ENCODE results near the gene WWTR1. TPM values are rescaled to one million over a fixed set of nuclear protein-coding genes. Genes with fewer than 3 reads are reported as not detected.

Gene WWTR1
- total RNA-seq, 1 experiment from 2014 or later, result 24.4 TPM

- no peak; the same call in 2 of the 3 replicates for TF ChIP-seq CTCF (conservative IDR thresholded peaks at IDR 0.05)
- H3K56ac ChIP-seq (ENCODE audit: insufficient read length, low read depth, low read length), result no peak overlapping the region
- no peak overlapping the region for H4K5ac ChIP-seq (ENCODE audit: insufficient read length, low read depth, low read length)
- H3K27me3 Mint-ChIP-seq (ENCODE audit: low read depth), result no peaks in the 10 kb centered on the region
- no peaks in the 10 kb centered on the region for H3K9me3 ChIP-seq (ENCODE audit: control insufficient read depth, low read depth, low read length)
- WGBS (ENCODE audit: extremely low coverage, insufficient read length, low lambda C conversion rate), result no CpG with 5 or more reads among the region's 3 CpGs
- H4K91ac ChIP-seq (ENCODE audit: insufficient read length, low read depth, low read length), result no peak overlapping the region
- no peak overlapping the region for H2BK12ac ChIP-seq (ENCODE audit: insufficient read length, low read depth, low read length)
- no peaks in the 10 kb centered on the region for H3K9me3 Mint-ChIP-seq
- H3K9ac ChIP-seq (ENCODE audit: extremely low read depth, insufficient read length, low read length), result no peak overlapping the region
- peaks cover 20 to 22% of the 10 kb centered on the region in 2 experiments for H3K4me1 Mint-ChIP-seq
- H3K27ac ChIP-seq (ENCODE audit: insufficient read length, low read depth, low read length), result no peak overlapping the region
- H3K23ac ChIP-seq (ENCODE audit: insufficient read length, low read depth, low read length), result no peak overlapping the region
- H2AK5ac ChIP-seq (ENCODE audit: insufficient read length, low read length), result no peak overlapping the region
- peaks cover 2% of the 10 kb centered on the region; the same call in 1 of the 2 replicates for H3K4me1 ChIP-seq (ENCODE audit: insufficient read depth, low read length)
- no peak overlapping the region for H3K4ac ChIP-seq (ENCODE audit: low read depth, low read length)
- no peak for DNase-seq
- H3K4me2 ChIP-seq (ENCODE audit: insufficient read depth, insufficient read length, low read length), result no peak overlapping the region
- no peaks in the 10 kb centered on the region for H3K23me2 ChIP-seq (ENCODE audit: insufficient read length, low read depth, low read length, poor library complexity, severe bottlenecking)
- no peaks in the 10 kb centered on the region for H3K27me3 ChIP-seq (ENCODE audit: insufficient read depth, low read length)
- H2BK120ac ChIP-seq (ENCODE audit: low read depth, low read length, poor library complexity, severe bottlenecking), result no peak overlapping the region
- H4K8ac ChIP-seq (replicated peaks; ENCODE audit: insufficient read length, low read depth, low read length), result no peak overlapping the region
- no peak overlapping the region for H2AFZ ChIP-seq (ENCODE audit: low read length)
- H4K20me1 ChIP-seq (ENCODE audit: control insufficient read depth, insufficient read depth, insufficient read length), result no peaks in the 10 kb centered on the region
- no peak overlapping the region for H3T11ph ChIP-seq (ENCODE audit: low read length)
- H3K4me3 Mint-ChIP-seq, result no peak overlapping the region
- H2BK15ac ChIP-seq (ENCODE audit: low read depth, low read length), result no peak overlapping the region
- peaks cover 5 to 15% (median 7%) of the 10 kb centered on the region in 3 experiments; a peak in 5 of 7 replicates for H3K36me3 Mint-ChIP-seq (ENCODE audit: insufficient read depth in 1 of 3, low read depth in 3 of 3)
- H3K27ac Mint-ChIP-seq, result no peak overlapping the region
- no peak overlapping the region for H2BK5ac ChIP-seq (ENCODE audit: insufficient read length, low read length)
- no peaks in the 10 kb centered on the region for H3K79me2 ChIP-seq (ENCODE audit: insufficient read depth, low read length)
- no peak overlapping the region for H3K14ac ChIP-seq (ENCODE audit: insufficient read depth, low read length)
- H3K18ac ChIP-seq (ENCODE audit: insufficient read length, low read depth, low read length), result no peak overlapping the region
- no peak overlapping the region for H2BK20ac ChIP-seq (ENCODE audit: low read depth, low read length, poor library complexity, severe bottlenecking)
- H3K79me1 ChIP-seq (ENCODE audit: insufficient read depth, low read depth, low read length, poor library complexity, severe bottlenecking), result no peaks in the 10 kb centered on the region
Observed at GRCh38 chr3:149541091-149541491, 116.7 kb downstream of the WWTR1 start.
